HEK293 (cell line): ENCODE data around the gene SPG11.

Experiments used
- BCL11B ChIP-seq: fragments of 450-650 bp; formaldehyde crosslinking; IDR thresholded peaks from 2 replicates; pipeline ENCODE4 v1.5.1; 2016; ENCODE audit warnings: low read depth, missing biosample characterization, missing genetic modification characterization
- EGR2 ChIP-seq: fragments of 450-650 bp; formaldehyde crosslinking; IDR thresholded peaks from 2 replicates; pipeline ENCODE4 v1.5.1; 2016; ENCODE audit warnings: low read depth, missing biosample characterization, missing genetic modification characterization
- IKZF3 ChIP-seq: fragments of 450-650 bp; IDR thresholded peaks from 2 replicates; pipeline ENCODE4 v1.5.0; 2018; ENCODE audit warnings: missing biosample characterization, mild to moderate bottlenecking, missing genetic modification characterization, moderate library complexity
- KLF9 ChIP-seq: fragments of 450-650 bp; formaldehyde crosslinking; IDR thresholded peaks from 2 replicates; pipeline ENCODE4 v1.5.1; 2016; ENCODE audit warnings: missing biosample characterization, missing genetic modification characterization, low read depth
- SP3 ChIP-seq: fragments of 450-650 bp; formaldehyde crosslinking; IDR thresholded peaks from 2 replicates; pipeline ENCODE4 v1.5.1; 2016; ENCODE audit warnings: missing biosample characterization, missing genetic modification characterization
- ZNF2 ChIP-seq: fragments of 450-650 bp; formaldehyde crosslinking; IDR thresholded peaks from 2 replicates; pipeline ENCODE4 v1.5.1; 2016; ENCODE audit warnings: missing biosample characterization, missing genetic modification characterization
- ZNF23 ChIP-seq: fragments of 450-650 bp; formaldehyde crosslinking; IDR thresholded peaks from 2 replicates; pipeline ENCODE4 v1.5.1; 2016; ENCODE audit warnings: missing biosample characterization, missing genetic modification characterization, borderline replicate concordance
- ZNF274 ChIP-seq, 2 experiments: fragments of 200-500 bp in 1 of 2; fragments of 450-650 bp in 1 of 2; sonication (Bioruptor generic) in 1 of 2; formaldehyde crosslinking in 1 of 2; IDR thresholded peaks; 2 replicates each; pipeline versions ENCODE4 v1.5.1 to v1.6.1; 2014 to 2016; ENCODE audit warnings: borderline replicate concordance in 1 of 2, inconsistent platforms in 1 of 2, low read length in 1 of 2, missing biosample characterization in 1 of 2, missing genetic modification characterization in 1 of 2

SPG11 gene

GRCh38 chr15:44516436-44516835 lies 147.0 kb downstream of the SPG11 start (continued):
- TF ChIP-seq ZNF274 (IDR thresholded peaks at IDR 0.05; ENCODE audit: low read length), result no peak
- no peak for TF ChIP-seq ZNF274 (tag by site-specific recombination; IDR thresholded peaks at IDR 0.05; ENCODE audit: borderline replicate concordance)
- no peak for TF ChIP-seq KLF9 (tag by site-specific recombination)
- no peak for TF ChIP-seq IKZF3 (tag by site-specific recombination)
- no peak for TF ChIP-seq BCL11B (tag by site-specific recombination)
- no peak for TF ChIP-seq ZNF2 (tag by site-specific recombination)
- no peak for TF ChIP-seq SP3 (tag by site-specific recombination)
- TF ChIP-seq EGR2 (tag by site-specific recombination), result no peak
- no peak for TF ChIP-seq ZNF23 (tag by site-specific recombination)
